ENCODE measurements around the gene CCDC12. TPM values are rescaled to one million over a fixed set of nuclear protein-coding genes. Genes with fewer than 3 reads are reported as not detected.
"Not testable (repeated sequence)": the region's sequence is repeated elsewhere in the genome, so short reads cannot be mapped to it uniquely, and the experiment has no call there.

The CCDC12 gene
- total RNA-seq, 1 donor from 2014 or later: 29.2 TPM

- ATAC-seq (ENCODE audit: poor library complexity) (peak; percentile 38), DNase-seq (peak; percentile 61)
- intact Hi-C loops (cut with DNase I): loop anchor here (2.0 kb wide), 1 partner anchor 73 kb away; no protein-coding TSS in a partner anchor
Observed at GRCh38 chr3:46923559-46924350, 52.8 kb downstream of the CCDC12 start.

- no peak for ATAC-seq (ENCODE audit: poor library complexity)
- intact Hi-C loops (cut with DNase I): loop anchor here (2.0 kb wide), 1 partner anchor 74 kb away; no protein-coding TSS in a partner anchor
- no peak for DNase-seq
Observed at GRCh38 chr3:46922871-46923558, 53.5 kb downstream of the CCDC12 start.

GRCh38 chr3:46922426-46922825, 54.1 kb downstream of the CCDC12 start:
- intact Hi-C loops (cut with DNase I): loop anchor here (2.0 kb wide), 1 partner anchor 74 kb away; no protein-coding TSS in a partner anchor
- ATAC-seq (ENCODE audit: poor library complexity) (no peak), DNase-seq (no peak)

- intact Hi-C loops (cut with DNase I): loop anchor here (2.0 kb wide), 1 partner anchor 75 kb away; no protein-coding TSS in a partner anchor
- ATAC-seq (ENCODE audit: poor library complexity) (no peak), DNase-seq (no peak)
Observed at GRCh38 chr3:46921871-46922271, 54.7 kb downstream of the CCDC12 start.

- DNase-seq (no peak), ATAC-seq (ENCODE audit: poor library complexity) (no peak)
- intact Hi-C loops (cut with DNase I): no loop called here
Observed at GRCh38 chr3:46921041-46921440, 55.5 kb downstream of the CCDC12 start.

GRCh38 chr3:46918634-46919033, 57.9 kb downstream of the CCDC12 start:
- intact Hi-C loops (cut with DNase I): no loop called here
- DNase-seq: no peak
- ATAC-seq (ENCODE audit: poor library complexity): no peak

- DNase-seq (no peak), ATAC-seq (ENCODE audit: poor library complexity) (no peak)
- intact Hi-C loops (cut with DNase I): no loop called here
Observed at GRCh38 chr3:46918202-46918601, 58.3 kb downstream of the CCDC12 start.

- DNase-seq (no peak), ATAC-seq (ENCODE audit: poor library complexity) (no peak)
- intact Hi-C loops (cut with DNase I): no loop called here
Observed at GRCh38 chr3:46917257-46917656, 59.3 kb downstream of the CCDC12 start.

- ATAC-seq (ENCODE audit: poor library complexity): no peak
- no peak for DNase-seq
- intact Hi-C loops (cut with DNase I): no loop called here
Observed at GRCh38 chr3:46916799-46917198, 59.7 kb downstream of the CCDC12 start.

GRCh38 chr3:46916278-46916677, 60.3 kb downstream of the CCDC12 start:
- no peak for ATAC-seq (ENCODE audit: poor library complexity)
- no peak for DNase-seq

GRCh38 chr3:46915297-46915822, 61.2 kb downstream of the CCDC12 start:
- no peak for DNase-seq
- no peak for ATAC-seq (ENCODE audit: poor library complexity)
- intact Hi-C loops (cut with DNase I): no loop called here

More at GRCh38 chr3:46916278-46916677, 60.3 kb downstream of the CCDC12 start:
- intact Hi-C loops (cut with DNase I): no loop called here

GRCh38 chr3:46914849-46915248, 61.7 kb downstream of the CCDC12 start:
- intact Hi-C loops (cut with DNase I): no loop called here
- no peak for DNase-seq
- ATAC-seq (ENCODE audit: poor library complexity): no peak

- intact Hi-C loops (cut with DNase I): no loop called here
- DNase-seq: peak; percentile 42
- ATAC-seq (ENCODE audit: poor library complexity): peak; percentile 56
Observed at GRCh38 chr3:46913644-46914043, 62.9 kb downstream of the CCDC12 start.

GRCh38 chr3:46912986-46913385, 63.6 kb downstream of the CCDC12 start:
- intact Hi-C loops (cut with DNase I): no loop called here
- ATAC-seq (ENCODE audit: poor library complexity): no peak
- no peak for DNase-seq

GRCh38 chr3:46910914-46911313, 65.6 kb downstream of the CCDC12 start:
- ATAC-seq (ENCODE audit: poor library complexity); intact Hi-C loops (cut with DNase I): not testable (repeated sequence)
- peak; percentile 25 for DNase-seq

GRCh38 chr3:46910166-46910760, 66.3 kb downstream of the CCDC12 start:
- intact Hi-C loops (cut with DNase I): no loop called here
- DNase-seq: peak; percentile 22
- ATAC-seq (ENCODE audit: poor library complexity): no peak

- peak; percentile 89 for DNase-seq
- intact Hi-C loops (cut with DNase I): loop anchor here (5.0 kb wide), 1 partner anchor 202 kb away; no protein-coding TSS in a partner anchor
- ATAC-seq (ENCODE audit: poor library complexity): peak; percentile 86
Observed at GRCh38 chr3:46909535-46910161, 66.9 kb downstream of the CCDC12 start.

- peak; percentile 37 for DNase-seq
- ATAC-seq (ENCODE audit: poor library complexity): no peak
Observed at GRCh38 chr3:46908986-46909534, 67.5 kb downstream of the CCDC12 start.

More at GRCh38 chr3:46908986-46909534, 67.5 kb downstream of the CCDC12 start:
- intact Hi-C loops (cut with DNase I): loop anchor here (5.0 kb wide), 1 partner anchor 202 kb away; no protein-coding TSS in a partner anchor

All from Right ventricle myocardium superior (tissue), 1 donor.